ENCODE results near the gene CEBPZ.

- no peak for TF ChIP-seq CTCF (IDR thresholded peaks at IDR 0.05; ENCODE audit: extremely low read depth in 1 of 2, insufficient read depth in 1 of 2, low read depth in 1 of 2, low read length in 2 of 2)
- TF ChIP-seq POLR2A (IDR thresholded peaks at IDR 0.05; ENCODE audit: low read depth, low read length): no peak
- TF ChIP-seq EZH2 (IDR thresholded peaks at IDR 0.05; ENCODE audit: borderline replicate concordance, low read depth, low read length, severe bottlenecking): no peak
- TF ChIP-seq POLR2AphosphoS5 (IDR thresholded peaks at IDR 0.05; ENCODE audit: insufficient read depth, low read depth, low read length): no peak
- TF ChIP-seq JUN (IDR thresholded peaks at IDR 0.05; ENCODE audit: borderline replicate concordance, insufficient read depth, insufficient read length, low read depth): no peak
- TF ChIP-seq MAX (IDR thresholded peaks at IDR 0.05; ENCODE audit: insufficient read depth, insufficient read length): no peak
- no peak for TF ChIP-seq FOS (IDR thresholded peaks at IDR 0.05; ENCODE audit: borderline replicate concordance, insufficient read depth, low read length)
These were observed 36.7 kb upstream of the CEBPZ start for GRCh38 chr2:37268111-37268510.
